ENCODE results near the gene SLC9A8.

DNA sequence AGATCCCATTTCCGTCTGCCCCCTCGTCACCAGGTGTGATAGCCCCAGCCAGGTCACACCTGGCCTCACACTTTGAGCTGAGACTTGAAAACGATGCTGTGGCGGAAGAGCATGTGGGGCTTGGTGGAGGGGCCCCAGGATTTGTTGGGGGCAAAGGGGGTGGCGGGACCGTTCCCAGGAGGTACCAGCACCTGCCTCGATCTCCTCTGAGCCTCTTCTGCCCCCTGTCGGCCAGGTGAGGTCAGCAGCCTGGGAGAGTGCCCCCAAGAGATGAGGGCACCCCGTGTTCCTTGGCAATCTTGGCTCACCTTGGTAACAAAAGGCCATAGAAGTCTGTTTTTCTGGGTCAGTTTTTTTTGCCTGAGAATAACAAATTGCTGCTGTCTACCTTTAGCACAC lies 77.3 kb downstream of the SLC9A8 start:
- TF ChIP-seq, protein P1, sequence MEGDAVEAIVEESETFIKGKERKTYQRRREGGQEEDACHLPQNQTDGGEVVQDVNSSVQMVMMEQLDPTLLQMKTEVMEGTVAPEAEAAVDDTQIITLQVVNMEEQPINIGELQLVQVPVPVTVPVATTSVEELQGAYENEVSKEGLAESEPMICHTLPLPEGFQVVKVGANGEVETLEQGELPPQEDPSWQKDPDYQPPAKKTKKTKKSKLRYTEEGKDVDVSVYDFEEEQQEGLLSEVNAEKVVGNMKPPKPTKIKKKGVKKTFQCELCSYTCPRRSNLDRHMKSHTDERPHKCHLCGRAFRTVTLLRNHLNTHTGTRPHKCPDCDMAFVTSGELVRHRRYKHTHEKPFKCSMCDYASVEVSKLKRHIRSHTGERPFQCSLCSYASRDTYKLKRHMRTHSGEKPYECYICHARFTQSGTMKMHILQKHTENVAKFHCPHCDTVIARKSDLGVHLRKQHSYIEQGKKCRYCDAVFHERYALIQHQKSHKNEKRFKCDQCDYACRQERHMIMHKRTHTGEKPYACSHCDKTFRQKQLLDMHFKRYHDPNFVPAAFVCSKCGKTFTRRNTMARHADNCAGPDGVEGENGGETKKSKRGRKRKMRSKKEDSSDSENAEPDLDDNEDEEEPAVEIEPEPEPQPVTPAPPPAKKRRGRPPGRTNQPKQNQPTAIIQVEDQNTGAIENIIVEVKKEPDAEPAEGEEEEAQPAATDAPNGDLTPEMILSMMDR (IDR thresholded peaks at IDR 0.05), result no peak
- TF ChIP-seq POLR2A (IDR thresholded peaks at IDR 0.05), result no peak

All from adrenal gland (tissue), 5 donors.